ENCODE measurements around the gene OR4K1. TPM values are rescaled to one million over a fixed set of nuclear protein-coding genes. Genes with fewer than 3 reads are reported as not detected.

The OR4K1 gene
- polyA plus RNA-seq (2012; ENCODE audit: low read depth, missing spikeins), result not detected

GRCh38 chr14:19930617-19931016 is at the start of gene OR4K1:
Gene OR4K1, plus strand, starts transcription at chr14:19930917. Its CDS starts 4,750 bp downstream, at chr14:19935667.
- TF ChIP-seq POU2F2 (IDR thresholded peaks at IDR 0.05; ENCODE audit: low read depth, low read length) (no peak), SPI1 (IDR thresholded peaks at IDR 0.05; ENCODE audit: low read depth, low read length) (no peak), PAX5 (IDR thresholded peaks at IDR 0.05; ENCODE audit: insufficient read depth, low read length, severe bottlenecking) (no peak), TAF1 (IDR thresholded peaks at IDR 0.05; ENCODE audit: low read depth, low read length) (no peak), POLR2A (IDR thresholded peaks at IDR 0.05; ENCODE audit: low read depth, low read length) (no peak), POLR2AphosphoS5 (IDR thresholded peaks at IDR 0.05; ENCODE audit: low read depth, low read length) (no peak)
- DNase-seq (ENCODE audit: insufficient read length, low spot score), result no peak
- FAIRE-seq, result no peak

DNA sequence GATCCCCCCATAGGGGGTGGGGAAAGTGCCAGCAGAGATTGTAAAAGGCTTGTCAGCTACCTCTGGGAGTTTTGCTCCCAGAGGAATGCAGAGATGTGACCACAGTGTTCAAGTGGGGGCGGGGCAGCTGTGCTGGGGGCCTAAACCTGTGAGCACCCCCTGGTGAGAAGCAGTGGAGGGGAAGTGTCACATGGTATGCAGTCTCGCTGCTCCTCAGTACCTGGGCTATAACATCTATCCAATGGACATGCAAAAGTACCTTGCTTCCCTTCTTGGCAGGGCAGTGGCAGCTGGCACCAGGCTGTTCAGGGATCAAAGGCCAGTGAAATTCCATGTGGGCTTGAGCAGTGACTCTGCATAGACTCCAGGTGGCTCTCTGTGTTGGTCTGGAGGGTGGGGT is 35.4 kb upstream of the OR4K1 start:
- DNase-seq (ENCODE audit: insufficient read length, low spot score) (no peak), FAIRE-seq (no peak)
- TF ChIP-seq POLR2A (IDR thresholded peaks at IDR 0.05; ENCODE audit: low read depth, low read length) (no peak), TAF1 (IDR thresholded peaks at IDR 0.05; ENCODE audit: low read depth, low read length) (no peak), PAX5 (IDR thresholded peaks at IDR 0.05; ENCODE audit: insufficient read depth, low read length, severe bottlenecking) (no peak), SPI1 (IDR thresholded peaks at IDR 0.05; ENCODE audit: low read depth, low read length) (no peak), POLR2AphosphoS5 (IDR thresholded peaks at IDR 0.05; ENCODE audit: low read depth, low read length) (no peak), POU2F2 (IDR thresholded peaks at IDR 0.05; ENCODE audit: low read depth, low read length) (no peak)

DNA sequence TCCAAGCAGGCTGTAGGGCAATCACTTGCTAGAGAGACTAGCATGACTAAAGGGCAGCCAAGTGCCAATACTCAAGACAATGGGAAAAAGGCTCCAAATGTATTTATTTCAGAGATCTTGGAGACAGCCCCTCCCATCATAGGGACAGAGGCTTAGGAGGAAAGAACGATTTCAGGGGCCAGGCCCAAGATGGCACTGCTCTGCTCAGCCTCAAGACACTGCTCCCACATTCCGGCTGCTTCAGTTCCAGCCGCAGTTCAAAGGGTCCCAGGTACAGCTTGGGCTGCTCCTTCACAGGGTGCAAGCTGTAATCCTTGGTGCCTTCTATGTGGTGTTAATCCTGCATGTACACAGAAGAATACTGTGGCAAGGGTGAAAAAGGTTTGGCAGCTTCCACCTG is 29.7 kb upstream of the OR4K1 start:
- DNase-seq (ENCODE audit: insufficient read length, low spot score), result no peak

GRCh38 chr14:19902409-19902808 is 28.3 kb upstream of the OR4K1 start:
- DNase-seq (ENCODE audit: insufficient read length, low spot score) (no peak), FAIRE-seq (no peak)
- no peak for TF ChIP-seq TAF1 (IDR thresholded peaks at IDR 0.05; ENCODE audit: low read depth, low read length)
- no peak for TF ChIP-seq POLR2A (IDR thresholded peaks at IDR 0.05; ENCODE audit: low read depth, low read length)
- TF ChIP-seq POU2F2 (IDR thresholded peaks at IDR 0.05; ENCODE audit: low read depth, low read length), result no peak
- no peak for TF ChIP-seq SPI1 (IDR thresholded peaks at IDR 0.05; ENCODE audit: low read depth, low read length)
- TF ChIP-seq POLR2AphosphoS5 (IDR thresholded peaks at IDR 0.05; ENCODE audit: low read depth, low read length), result no peak
- no peak for TF ChIP-seq PAX5 (IDR thresholded peaks at IDR 0.05; ENCODE audit: insufficient read depth, low read length, severe bottlenecking)

More for the DNA sequence above, 29.7 kb upstream of the OR4K1 start:
- no peak for TF ChIP-seq TAF1 (IDR thresholded peaks at IDR 0.05; ENCODE audit: low read depth, low read length)
- no peak for FAIRE-seq

- no peak for TF ChIP-seq TAF1 (IDR thresholded peaks at IDR 0.05; ENCODE audit: low read depth, low read length)
- TF ChIP-seq POLR2AphosphoS5 (IDR thresholded peaks at IDR 0.05; ENCODE audit: low read depth, low read length), result no peak
- TF ChIP-seq POLR2A (IDR thresholded peaks at IDR 0.05; ENCODE audit: low read depth, low read length), result no peak
- TF ChIP-seq POU2F2 (IDR thresholded peaks at IDR 0.05; ENCODE audit: low read depth, low read length), result no peak
- no peak for TF ChIP-seq SPI1 (IDR thresholded peaks at IDR 0.05; ENCODE audit: low read depth, low read length)
- TF ChIP-seq PAX5 (IDR thresholded peaks at IDR 0.05; ENCODE audit: insufficient read depth, low read length, severe bottlenecking), result no peak
- FAIRE-seq, result no peak
- DNase-seq (ENCODE audit: insufficient read length, low spot score), result no peak
These were observed 24.1 kb upstream of the OR4K1 start for GRCh38 chr14:19906665-19907064.

GRCh38 chr14:19911114-19911513 is 19.6 kb upstream of the OR4K1 start:
- DNase-seq (ENCODE audit: insufficient read length, low spot score) (no peak), FAIRE-seq (no peak)
- TF ChIP-seq POLR2AphosphoS5 (IDR thresholded peaks at IDR 0.05; ENCODE audit: low read depth, low read length) (no peak), POU2F2 (IDR thresholded peaks at IDR 0.05; ENCODE audit: low read depth, low read length) (no peak), SPI1 (IDR thresholded peaks at IDR 0.05; ENCODE audit: low read depth, low read length) (no peak), TAF1 (IDR thresholded peaks at IDR 0.05; ENCODE audit: low read depth, low read length) (no peak), POLR2A (IDR thresholded peaks at IDR 0.05; ENCODE audit: low read depth, low read length) (no peak), PAX5 (IDR thresholded peaks at IDR 0.05; ENCODE audit: insufficient read depth, low read length, severe bottlenecking) (no peak)

DNA sequence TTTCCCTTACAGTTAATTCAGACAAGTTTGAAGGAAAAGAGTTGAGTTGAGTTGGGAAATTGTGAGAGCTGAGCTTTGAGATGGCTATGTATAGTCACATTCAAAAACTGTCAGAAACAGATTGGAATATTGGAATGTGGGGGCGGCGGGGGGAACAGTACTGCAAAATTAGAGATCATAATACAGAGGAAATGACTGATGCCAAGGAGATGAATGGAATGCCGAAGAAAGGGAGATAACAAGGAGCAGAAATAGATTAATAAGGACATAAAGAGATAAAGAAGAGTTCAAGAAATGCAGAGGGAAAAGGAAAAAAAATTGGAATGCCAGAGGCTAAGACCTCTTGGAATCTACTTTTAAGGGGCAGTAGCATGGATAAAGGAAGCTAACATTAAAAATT is 13.5 kb upstream of the OR4K1 start:
- no peak for DNase-seq (ENCODE audit: insufficient read length, low spot score)
- FAIRE-seq, result no peak
- TF ChIP-seq TAF1 (IDR thresholded peaks at IDR 0.05; ENCODE audit: low read depth, low read length), result no peak
- no peak for TF ChIP-seq POLR2A (IDR thresholded peaks at IDR 0.05; ENCODE audit: low read depth, low read length)
- no peak for TF ChIP-seq POLR2AphosphoS5 (IDR thresholded peaks at IDR 0.05; ENCODE audit: low read depth, low read length)
- TF ChIP-seq SPI1 (IDR thresholded peaks at IDR 0.05; ENCODE audit: low read depth, low read length), result no peak
- no peak for TF ChIP-seq POU2F2 (IDR thresholded peaks at IDR 0.05; ENCODE audit: low read depth, low read length)
- TF ChIP-seq PAX5 (IDR thresholded peaks at IDR 0.05; ENCODE audit: insufficient read depth, low read length, severe bottlenecking), result no peak

DNA sequence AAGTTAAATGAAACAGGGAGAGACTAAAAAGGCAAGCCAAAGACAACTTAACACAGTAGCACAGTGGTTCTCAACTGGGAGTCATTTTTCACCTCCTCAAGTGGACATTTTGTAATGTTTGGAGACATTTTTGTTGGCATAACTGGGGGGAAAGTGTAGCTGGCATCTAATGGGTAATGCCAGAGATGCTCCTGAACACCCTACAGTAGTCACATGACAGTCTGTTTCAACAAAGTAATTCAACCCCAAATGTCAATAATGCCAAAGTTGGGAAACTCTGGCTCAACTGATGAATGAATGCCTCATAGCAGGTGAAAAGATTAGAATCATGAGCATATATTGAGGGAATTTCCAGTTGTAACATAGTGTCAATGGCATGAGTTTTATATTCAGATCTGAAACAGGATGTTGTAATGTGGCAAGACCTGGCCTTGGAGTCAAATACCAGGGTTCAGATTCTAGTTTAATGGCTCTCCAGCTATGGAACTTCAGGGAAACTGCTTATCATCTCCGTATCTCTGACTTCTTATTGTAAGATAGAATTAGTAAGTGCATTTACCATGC is 12.7 kb upstream of the OR4K1 start:
- no peak for TF ChIP-seq TAF1 (IDR thresholded peaks at IDR 0.05; ENCODE audit: low read depth, low read length)
- TF ChIP-seq POU2F2 (IDR thresholded peaks at IDR 0.05; ENCODE audit: low read depth, low read length), result no peak
- no peak for TF ChIP-seq POLR2A (IDR thresholded peaks at IDR 0.05; ENCODE audit: low read depth, low read length)
- no peak for TF ChIP-seq POLR2AphosphoS5 (IDR thresholded peaks at IDR 0.05; ENCODE audit: low read depth, low read length)
- TF ChIP-seq PAX5 (IDR thresholded peaks at IDR 0.05; ENCODE audit: insufficient read depth, low read length, severe bottlenecking), result no peak
- no peak for TF ChIP-seq SPI1 (IDR thresholded peaks at IDR 0.05; ENCODE audit: low read depth, low read length)
- no peak for FAIRE-seq
- DNase-seq (ENCODE audit: insufficient read length, low spot score), result no peak

- TF ChIP-seq POLR2A (IDR thresholded peaks at IDR 0.05; ENCODE audit: low read depth, low read length) (no peak), SPI1 (IDR thresholded peaks at IDR 0.05; ENCODE audit: low read depth, low read length) (no peak), TAF1 (IDR thresholded peaks at IDR 0.05; ENCODE audit: low read depth, low read length) (no peak), POU2F2 (IDR thresholded peaks at IDR 0.05; ENCODE audit: low read depth, low read length) (no peak), PAX5 (IDR thresholded peaks at IDR 0.05; ENCODE audit: insufficient read depth, low read length, severe bottlenecking) (no peak), POLR2AphosphoS5 (IDR thresholded peaks at IDR 0.05; ENCODE audit: low read depth, low read length) (no peak)
- DNase-seq (ENCODE audit: insufficient read length, low spot score) (no peak), FAIRE-seq (no peak)
These were observed 12.0 kb upstream of the OR4K1 start for GRCh38 chr14:19918553-19919264.

Data from GM12891 (cell line).